ENCODE results near the gene KLF15.

GRCh38 chr3:126304704-126305103 lies 52.5 kb downstream of the KLF15 start:
- no peak for TF ChIP-seq CTCF (conservative IDR thresholded peaks at IDR 0.05; ENCODE audit: low read depth in 2 of 2)
- no peak for TF ChIP-seq JUNB (IDR thresholded peaks at IDR 0.05; ENCODE audit: unreplicated experiment)
- no peak for TF ChIP-seq POLR2AphosphoS5 (IDR thresholded peaks at IDR 0.05; ENCODE audit: low read depth)
- no peak for TF ChIP-seq EZH2 (IDR thresholded peaks at IDR 0.05; ENCODE audit: low read depth, unreplicated experiment)
